ENCODE measurements around the gene VAPB.

DNA sequence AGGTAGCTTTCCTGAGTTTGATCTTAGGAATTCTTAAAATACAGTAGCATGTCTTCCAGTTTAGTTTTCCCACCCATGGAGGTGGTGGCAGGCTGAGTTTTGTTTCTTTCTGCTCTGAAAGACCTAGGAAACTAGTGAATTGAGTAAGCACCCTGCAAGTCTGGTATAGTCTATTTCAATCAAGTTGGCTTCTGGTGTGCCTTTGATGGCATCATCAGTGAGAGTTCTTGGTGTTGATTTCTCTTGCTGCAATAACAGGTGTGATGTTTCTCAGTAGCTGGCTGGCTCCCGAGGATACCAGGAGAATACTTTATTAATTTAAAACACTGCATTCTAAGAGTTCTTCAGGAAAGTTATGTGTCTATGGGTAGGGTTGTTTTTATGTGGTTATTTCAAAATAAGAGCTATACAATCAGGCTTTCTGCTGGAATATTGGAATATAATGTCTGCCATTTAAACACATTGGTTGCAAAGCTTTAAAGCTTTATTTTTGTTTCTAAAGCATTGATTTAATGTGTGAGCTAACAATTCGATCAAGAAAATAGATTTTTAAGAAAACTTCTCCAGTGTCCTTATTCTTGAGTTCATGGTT is 19.0 kb downstream of the VAPB start:
- TF ChIP-seq POLR2A (IDR thresholded peaks at IDR 0.05): no peak
- TF ChIP-seq, protein P1, sequence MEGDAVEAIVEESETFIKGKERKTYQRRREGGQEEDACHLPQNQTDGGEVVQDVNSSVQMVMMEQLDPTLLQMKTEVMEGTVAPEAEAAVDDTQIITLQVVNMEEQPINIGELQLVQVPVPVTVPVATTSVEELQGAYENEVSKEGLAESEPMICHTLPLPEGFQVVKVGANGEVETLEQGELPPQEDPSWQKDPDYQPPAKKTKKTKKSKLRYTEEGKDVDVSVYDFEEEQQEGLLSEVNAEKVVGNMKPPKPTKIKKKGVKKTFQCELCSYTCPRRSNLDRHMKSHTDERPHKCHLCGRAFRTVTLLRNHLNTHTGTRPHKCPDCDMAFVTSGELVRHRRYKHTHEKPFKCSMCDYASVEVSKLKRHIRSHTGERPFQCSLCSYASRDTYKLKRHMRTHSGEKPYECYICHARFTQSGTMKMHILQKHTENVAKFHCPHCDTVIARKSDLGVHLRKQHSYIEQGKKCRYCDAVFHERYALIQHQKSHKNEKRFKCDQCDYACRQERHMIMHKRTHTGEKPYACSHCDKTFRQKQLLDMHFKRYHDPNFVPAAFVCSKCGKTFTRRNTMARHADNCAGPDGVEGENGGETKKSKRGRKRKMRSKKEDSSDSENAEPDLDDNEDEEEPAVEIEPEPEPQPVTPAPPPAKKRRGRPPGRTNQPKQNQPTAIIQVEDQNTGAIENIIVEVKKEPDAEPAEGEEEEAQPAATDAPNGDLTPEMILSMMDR (IDR thresholded peaks at IDR 0.05): no peak
